ENCODE results near the gene SIVA1. TPM values are rescaled to one million over a fixed set of nuclear protein-coding genes. Genes with fewer than 3 reads are reported as not detected.

SIVA1 gene
- total RNA-seq, 1 donor, result 62.2 TPM

- Histone ChIP-seq H3K4me2 (ENCODE audit: insufficient read depth, low read length) (no peak overlapping the region), H3K27ac (ENCODE audit: low read depth, low read length) (no peak overlapping the region), H4K20me1 (ENCODE audit: insufficient read depth, low read length) (no peaks in the 10 kb centered on the region), H2AFZ (ENCODE audit: low read length) (no peak overlapping the region), H3K9me3 (ENCODE audit: low read depth, low read length) (no peaks in the 10 kb centered on the region), H3K4me1 (ENCODE audit: insufficient read depth, low read length) (peaks cover 10% of the 10 kb centered on the region), H3K4me3 (ENCODE audit: insufficient read depth, low read length) (no peak overlapping the region), H3K27me3 (ENCODE audit: insufficient read depth, low read length) (no peaks in the 10 kb centered on the region), H3K36me3 (ENCODE audit: insufficient read depth, low read length) (no peaks in the 10 kb centered on the region), H3K79me2 (ENCODE audit: insufficient read depth, low read length) (no peaks in the 10 kb centered on the region)
- peak; percentile 88 for DNase-seq (ENCODE audit: insufficient read length, low spot score, missing footprints)
- TF ChIP-seq CTCF (IDR thresholded peaks at IDR 0.05; ENCODE audit: extremely low read depth, low read depth, low read length), result peak; percentile 34
Observed at GRCh38 chr14:104731320-104732294, 21.3 kb upstream of the SIVA1 start.

GRCh38 chr14:104732355-104732804, 20.6 kb upstream of the SIVA1 start:
- Histone ChIP-seq H3K79me2 (ENCODE audit: insufficient read depth, low read length) (no peaks in the 10 kb centered on the region), H4K20me1 (ENCODE audit: insufficient read depth, low read length) (no peaks in the 10 kb centered on the region), H3K9me3 (ENCODE audit: low read depth, low read length) (no peaks in the 10 kb centered on the region), H3K4me1 (ENCODE audit: insufficient read depth, low read length) (peaks cover 10% of the 10 kb centered on the region), H3K27me3 (ENCODE audit: insufficient read depth, low read length) (no peaks in the 10 kb centered on the region), H3K27ac (ENCODE audit: low read depth, low read length) (no peak overlapping the region), H3K4me3 (ENCODE audit: insufficient read depth, low read length) (no peak overlapping the region), H3K36me3 (ENCODE audit: insufficient read depth, low read length) (no peaks in the 10 kb centered on the region), H3K4me2 (ENCODE audit: insufficient read depth, low read length) (no peak overlapping the region), H2AFZ (ENCODE audit: low read length) (no peak overlapping the region)
- TF ChIP-seq CTCF (IDR thresholded peaks at IDR 0.05; ENCODE audit: extremely low read depth, low read depth, low read length), result no peak
- DNase-seq (ENCODE audit: insufficient read length, low spot score, missing footprints), result peak; percentile 89

- Histone ChIP-seq H3K4me3 (ENCODE audit: insufficient read depth, low read length) (no peak overlapping the region), H3K4me2 (ENCODE audit: insufficient read depth, low read length) (no peak overlapping the region), H3K36me3 (ENCODE audit: insufficient read depth, low read length) (no peaks in the 10 kb centered on the region), H2AFZ (ENCODE audit: low read length) (no peak overlapping the region), H3K27me3 (ENCODE audit: insufficient read depth, low read length) (no peaks in the 10 kb centered on the region), H3K9me3 (ENCODE audit: low read depth, low read length) (no peaks in the 10 kb centered on the region), H3K27ac (ENCODE audit: low read depth, low read length) (no peak overlapping the region), H3K79me2 (ENCODE audit: insufficient read depth, low read length) (no peaks in the 10 kb centered on the region), H3K4me1 (ENCODE audit: insufficient read depth, low read length) (peaks cover 10% of the 10 kb centered on the region), H4K20me1 (ENCODE audit: insufficient read depth, low read length) (no peaks in the 10 kb centered on the region)
- TF ChIP-seq CTCF (IDR thresholded peaks at IDR 0.05; ENCODE audit: extremely low read depth, low read depth, low read length), result no peak
- peak; percentile 88 for DNase-seq (ENCODE audit: insufficient read length, low spot score, missing footprints)
Observed at GRCh38 chr14:104732931-104733681, 19.8 kb upstream of the SIVA1 start.

All from osteoblast (primary cell).